ENCODE data around the gene IQSEC1.

- no peak for TF ChIP-seq GATA3 (IDR thresholded peaks at IDR 0.05; ENCODE audit: low read depth, low read length)
- no peak for TF ChIP-seq GATA2 (IDR thresholded peaks at IDR 0.05; ENCODE audit: low read depth, low read length)
Observed at GRCh38 chr3:13044496-13045240, 28.6 kb downstream of the IQSEC1 start.
